HL-60/S4 treated with retinoic acid at 250 ng/mL for 4 days and 3 days (cell line): Measurements from ENCODE around the gene NSFL1C.

Experiments
- in situ Hi-C: fragments of 300-500 bp; cut with MboI; formaldehyde crosslinking; loops from 2 replicates; pipeline ENCODE4 v1.7.0; 2022; ENCODE audit warnings: low sequenced_read_pairs

Gene NSFL1C

DNA sequence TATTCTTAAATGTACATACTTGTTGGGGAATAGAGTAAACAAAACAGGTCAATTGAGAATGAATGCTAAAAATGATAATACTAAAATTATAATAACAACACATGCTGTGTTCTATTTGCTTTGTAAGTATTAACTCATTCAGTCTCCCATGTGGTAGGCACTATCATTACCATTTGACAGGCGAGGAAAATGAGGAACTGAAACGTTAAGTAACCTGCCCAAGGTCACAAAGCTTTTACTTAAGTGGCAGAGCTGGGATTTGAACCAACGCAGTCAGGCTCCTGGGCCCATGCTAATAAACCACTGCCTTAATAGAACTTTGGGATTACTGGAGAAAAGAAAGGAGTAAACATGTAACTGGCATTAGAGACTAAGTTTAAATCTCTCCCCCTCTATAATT lies 3.8 kb downstream of the NSFL1C start:
- in situ Hi-C loops: no loop called here

DNA sequence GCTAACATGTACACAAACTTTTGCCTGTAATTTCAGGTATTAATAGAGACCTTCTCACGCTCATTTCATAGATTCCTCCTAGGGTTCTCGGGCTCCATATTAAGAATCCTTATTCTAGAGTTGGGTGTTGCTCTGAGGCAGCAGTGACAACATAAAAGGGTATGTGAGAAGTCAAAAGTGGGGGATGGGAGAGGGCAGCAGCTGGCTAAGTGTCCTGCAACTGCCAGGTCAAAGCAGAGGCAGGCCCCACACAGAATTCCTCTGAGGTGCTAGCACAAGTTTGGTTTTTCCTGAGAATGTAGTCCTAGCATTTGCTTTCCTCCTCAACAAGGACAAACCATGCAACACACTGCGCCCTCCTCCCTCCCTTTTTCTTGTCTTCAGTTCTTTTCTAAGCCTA lies 4.6 kb downstream of the NSFL1C start:
- in situ Hi-C loops: no loop called here

DNA sequence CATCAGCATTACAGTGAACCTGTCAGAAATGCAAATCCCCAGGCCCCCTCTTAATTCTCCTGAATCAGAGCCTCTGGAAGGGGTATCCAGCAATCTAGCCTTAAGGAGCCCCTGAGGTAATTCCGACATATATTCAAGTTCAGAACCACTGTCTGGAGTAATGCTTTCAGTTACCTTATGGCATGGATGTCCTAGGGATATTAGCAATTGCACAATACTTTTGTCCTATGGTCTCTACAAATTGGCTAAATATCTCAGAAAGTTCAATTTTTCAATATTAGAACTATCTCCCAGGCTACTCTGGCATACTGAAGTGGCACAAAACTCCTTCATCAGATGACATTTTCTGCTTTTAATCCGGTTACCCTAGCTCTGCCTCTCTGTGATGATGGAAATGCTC lies 6.4 kb downstream of the NSFL1C start:
- in situ Hi-C loops: no loop called here

DNA sequence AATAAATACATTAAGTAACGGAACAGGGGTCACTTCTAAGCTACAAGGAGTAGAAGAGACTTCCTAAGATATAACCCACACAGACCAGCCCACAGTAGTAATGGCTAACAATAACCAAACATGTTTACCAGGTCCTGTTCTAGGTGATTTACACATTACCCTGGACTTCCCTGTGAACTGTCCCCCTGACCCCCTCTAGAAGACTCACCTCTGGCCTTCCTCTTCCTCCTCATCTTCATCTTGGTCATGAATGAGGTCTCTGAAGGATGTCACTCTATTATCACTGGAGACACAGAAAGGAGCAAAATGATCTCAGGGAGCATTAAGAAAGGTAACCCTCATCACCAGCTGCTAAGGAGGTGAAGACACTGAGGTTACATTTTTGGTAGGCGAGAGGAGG lies 8.7 kb downstream of the NSFL1C start:
- in situ Hi-C loops: no loop called here

DNA sequence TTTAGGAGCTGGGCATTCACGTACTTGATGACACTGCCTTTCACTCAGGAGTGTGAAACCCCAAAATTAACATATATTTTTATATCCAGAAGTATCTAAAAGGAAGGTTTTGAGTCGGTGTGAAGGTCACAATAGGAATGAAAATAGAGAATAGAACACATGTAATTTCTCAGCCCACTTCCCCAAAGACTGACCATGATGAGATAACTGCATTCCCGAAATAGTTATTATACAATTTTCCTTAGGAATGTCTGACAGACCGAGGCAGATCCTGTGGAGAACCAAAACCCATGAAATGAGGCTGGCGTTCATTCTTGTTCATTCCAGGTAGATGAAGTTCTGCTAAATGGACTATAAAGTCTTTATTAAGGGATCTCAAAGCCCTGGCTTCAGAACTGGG lies 10.3 kb downstream of the NSFL1C start:
- in situ Hi-C loops: no loop called here

DNA sequence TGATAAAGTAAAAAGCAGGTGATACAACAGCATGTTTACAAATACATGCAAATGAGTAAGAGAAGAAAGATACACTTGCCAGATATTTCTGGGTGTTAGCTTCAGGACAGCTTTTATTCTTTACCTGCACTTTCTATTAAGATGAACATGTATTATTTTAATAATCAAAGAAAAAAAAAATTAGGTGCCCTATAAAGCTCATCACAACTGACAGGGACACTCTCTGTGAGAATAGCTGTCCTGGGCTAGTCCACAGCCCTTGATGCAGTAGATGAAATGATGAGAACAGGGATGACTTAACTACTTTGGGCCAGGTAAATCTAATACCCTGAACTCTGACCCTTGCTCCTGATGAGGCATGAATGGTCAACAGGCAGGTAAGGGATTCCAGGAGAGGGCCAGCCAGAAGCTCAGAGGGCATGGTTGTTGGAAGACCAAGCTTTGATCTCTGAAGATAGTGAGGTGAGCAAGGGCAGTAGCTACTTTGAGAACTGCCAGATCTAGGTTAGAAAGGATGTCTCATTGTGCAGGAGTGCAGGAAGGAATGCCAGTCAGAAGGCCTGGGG lies 15.6 kb downstream of the NSFL1C start:
- in situ Hi-C loops: no loop called here

DNA sequence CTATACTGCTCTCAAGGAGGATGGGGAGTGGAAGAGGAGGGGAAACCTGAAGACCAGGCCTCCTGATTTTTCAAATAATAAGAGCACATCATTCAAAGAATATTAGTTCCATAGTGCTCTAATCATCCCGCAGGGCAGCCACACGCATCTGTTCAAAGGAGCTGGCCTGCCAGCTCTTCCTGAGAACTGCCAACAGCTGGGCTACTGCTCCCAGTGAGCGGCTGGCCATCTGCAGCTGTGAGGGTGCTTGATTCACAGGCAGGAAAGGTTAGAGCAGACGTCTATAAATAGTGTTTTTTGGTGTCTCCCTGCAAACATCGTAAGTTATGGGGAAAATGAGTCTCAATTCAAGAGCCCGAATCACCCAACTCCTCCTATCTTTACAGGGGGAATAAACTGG lies 17.3 kb downstream of the NSFL1C start:
- in situ Hi-C loops: no loop called here

DNA sequence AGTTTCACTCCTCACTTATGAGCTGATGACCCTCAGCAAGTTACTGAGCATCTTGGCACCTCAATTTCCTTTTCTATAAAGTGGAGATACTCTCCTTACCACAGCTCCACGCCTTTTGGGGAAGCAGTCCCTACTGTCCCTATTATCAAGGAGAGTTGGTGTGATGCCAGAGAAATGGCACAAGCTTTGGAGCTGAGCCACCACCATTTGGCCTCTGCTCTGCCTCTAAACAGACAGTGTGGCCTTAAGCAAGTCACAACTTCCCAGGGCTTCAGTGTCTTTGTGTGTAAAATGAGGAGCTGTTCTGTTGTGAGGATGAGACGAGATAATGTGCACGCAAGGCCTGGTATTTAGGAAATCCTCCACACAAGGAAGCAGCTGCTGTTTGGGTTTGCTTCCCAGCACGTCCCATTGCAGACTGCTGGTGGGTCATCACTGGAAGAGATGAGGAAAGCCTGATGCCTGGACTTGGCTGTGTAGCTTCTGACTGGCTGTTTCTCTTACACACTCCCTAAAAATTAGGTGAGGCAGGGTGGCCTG lies 18.5 kb downstream of the NSFL1C start:
- in situ Hi-C loops: no loop called here

DNA sequence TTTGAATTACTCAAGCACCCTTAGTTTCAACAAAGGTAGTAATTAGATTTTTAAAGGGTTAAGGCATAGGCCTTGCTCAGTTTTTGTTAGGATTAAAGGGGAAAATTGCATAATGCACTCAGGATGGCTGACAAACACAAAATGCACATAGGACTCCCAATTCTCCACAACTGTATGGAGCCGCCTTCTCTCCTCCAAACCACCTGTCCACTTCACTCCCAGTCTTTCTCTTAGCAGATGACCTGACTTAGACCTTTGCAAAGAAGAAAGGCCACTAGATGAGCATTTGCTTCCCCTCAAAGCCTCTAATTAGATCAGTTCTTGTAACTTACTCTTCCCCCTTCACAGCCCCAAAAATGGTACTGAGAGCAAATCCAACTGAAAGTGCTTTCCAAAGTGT lies 20.1 kb downstream of the NSFL1C start:
- in situ Hi-C loops: no loop called here

DNA sequence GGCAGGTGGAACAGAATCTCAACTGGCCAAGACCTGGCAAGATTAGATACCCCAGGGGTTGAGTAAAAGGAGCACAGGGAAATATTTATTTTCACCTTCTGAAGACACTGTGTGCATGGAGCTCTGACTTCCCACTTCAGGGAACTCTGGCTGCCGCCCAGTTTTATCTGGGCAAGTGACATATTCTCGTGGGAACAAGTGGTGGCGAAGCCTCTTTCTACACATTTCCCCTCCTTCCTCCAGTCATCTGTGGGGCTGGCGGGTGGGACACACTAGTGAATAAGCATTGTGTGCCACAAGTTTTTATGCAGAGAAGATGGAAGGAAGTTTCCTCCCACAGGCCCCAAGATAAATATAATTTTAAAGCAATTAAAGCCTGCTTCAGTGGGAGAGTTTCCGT lies 23.6 kb downstream of the NSFL1C start:
- in situ Hi-C loops: no loop called here

DNA sequence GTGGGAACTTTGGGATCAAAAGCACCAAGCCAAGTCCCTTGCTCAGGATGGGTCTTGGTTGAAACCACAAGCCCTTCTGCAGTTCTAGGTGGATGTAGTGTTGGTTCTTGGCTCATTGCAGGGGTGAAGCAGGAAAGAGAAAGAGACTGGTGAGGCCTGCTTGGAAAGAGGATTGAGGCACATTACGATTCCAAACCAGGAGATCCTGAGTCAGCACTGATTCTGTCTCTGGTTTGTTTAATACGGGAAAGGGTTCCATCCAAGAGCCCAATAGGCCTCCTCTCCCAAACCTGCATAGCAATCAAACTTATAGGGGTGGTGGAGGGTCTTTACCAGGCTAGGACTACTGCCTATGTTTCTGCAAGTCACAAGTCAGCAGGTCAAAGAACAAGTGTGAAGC lies 24.3 kb downstream of the NSFL1C start:
- in situ Hi-C loops: no loop called here

DNA sequence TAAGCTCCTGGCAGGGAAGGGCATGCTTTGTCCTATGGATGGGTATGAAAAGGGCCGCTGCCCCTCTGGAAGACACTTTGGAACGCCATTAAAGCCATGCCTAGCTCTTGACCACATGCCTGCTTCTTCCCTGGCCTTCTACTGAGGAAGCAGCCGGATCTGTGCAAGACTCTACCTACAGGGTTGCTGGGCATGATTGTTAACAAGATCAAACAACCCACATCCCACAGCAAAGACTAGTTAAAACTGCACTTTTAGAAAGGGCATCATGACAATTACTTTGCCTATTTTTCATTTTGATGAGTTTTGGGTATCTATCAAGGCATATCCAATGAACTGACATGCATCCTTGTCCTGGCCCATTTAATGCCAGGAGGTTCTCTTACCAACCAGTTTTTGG lies 25.5 kb downstream of the NSFL1C start:
- in situ Hi-C loops: no loop called here

DNA sequence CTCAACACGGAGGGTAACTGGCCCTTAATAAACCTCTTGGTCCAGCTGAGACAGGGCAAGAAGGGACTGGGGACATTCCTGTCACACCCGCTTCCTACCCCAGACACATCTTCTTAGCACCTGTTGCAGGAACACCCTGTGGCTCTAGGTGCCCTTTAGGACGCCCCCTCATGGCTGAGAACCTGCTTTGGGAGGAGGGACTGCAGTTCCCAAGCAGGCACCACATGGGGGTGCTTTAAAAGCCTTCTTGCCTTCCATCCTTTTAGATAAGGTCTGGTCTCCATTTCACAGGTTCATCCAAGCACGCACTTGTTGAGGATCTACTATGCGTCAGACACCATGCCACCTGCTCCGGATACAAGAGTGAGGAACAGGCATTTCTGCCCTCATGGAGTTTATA lies 26.6 kb downstream of the NSFL1C start:
- in situ Hi-C loops: no loop called here

DNA sequence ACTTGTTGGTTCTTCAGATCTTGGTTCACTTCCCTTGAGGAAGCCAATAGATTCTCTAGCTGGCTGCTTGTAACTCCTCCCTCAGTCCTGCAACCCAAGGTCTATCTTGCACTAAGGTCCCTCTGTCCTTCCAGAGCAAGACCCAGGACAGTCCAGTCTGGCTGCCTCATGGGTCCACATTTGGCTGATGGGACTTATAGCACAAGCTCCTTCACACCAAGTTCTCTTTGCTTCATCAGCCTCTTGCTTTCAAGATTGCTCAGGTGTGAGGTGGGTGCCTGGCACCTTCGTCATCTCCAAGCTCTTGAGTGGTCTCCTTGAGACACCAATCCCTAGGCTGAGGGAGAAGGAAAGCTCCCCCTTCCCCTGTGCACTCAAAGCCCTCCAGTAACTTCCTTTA lies 28.3 kb downstream of the NSFL1C start:
- in situ Hi-C loops: loop anchor here (10.0 kb wide), 1 partner anchor 124 kb away; no protein-coding TSS in a partner anchor

DNA sequence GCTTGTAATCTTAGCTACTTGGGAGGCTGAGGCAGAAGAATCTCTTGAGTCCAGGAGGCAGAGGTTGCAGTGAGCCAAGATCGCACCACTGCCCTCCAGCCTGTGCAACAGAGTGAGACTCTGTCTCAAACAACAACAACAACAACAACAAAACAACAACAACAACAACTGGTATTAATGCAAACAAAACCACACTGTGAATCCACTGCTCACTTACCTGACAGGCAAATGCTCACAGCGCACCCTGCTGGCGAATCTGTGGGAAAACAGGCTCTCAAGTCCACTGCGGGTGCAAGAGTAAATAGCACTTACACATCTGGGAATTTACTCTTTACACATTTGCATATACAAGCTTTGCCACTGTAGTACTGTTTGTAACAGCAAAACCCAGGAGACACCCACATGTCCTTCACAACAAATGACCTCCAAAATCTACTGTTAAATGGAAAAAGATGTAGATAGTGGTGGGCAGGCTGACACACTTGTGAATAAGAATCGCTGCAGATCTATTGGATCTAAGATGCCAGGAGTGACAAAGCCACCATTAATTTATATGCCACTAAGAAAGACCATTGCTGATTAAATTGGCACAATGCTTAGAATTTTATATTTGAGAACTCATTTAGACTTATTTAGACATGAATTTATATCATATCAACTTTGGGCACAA lies 29.3 kb downstream of the NSFL1C start:
- in situ Hi-C loops: loop anchor here (10.0 kb wide), 1 partner anchor 123 kb away; no protein-coding TSS in a partner anchor

DNA sequence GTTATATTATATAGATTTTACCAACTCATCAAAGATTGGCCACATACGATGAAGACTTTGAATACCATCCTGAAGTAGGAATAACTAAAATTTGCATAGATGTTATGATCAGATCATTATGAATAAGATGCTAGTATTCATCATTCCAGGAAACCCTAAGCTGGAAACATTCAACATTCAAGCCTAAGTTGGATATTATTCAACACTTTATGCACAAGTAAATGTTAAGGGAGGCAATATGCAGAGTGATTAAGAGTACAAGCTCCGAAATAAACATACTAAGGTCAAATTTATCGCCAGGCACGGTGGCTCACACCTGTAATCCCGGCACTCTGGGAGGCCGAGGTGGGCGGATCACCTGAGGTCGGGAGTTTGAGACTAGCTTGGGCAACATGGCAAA lies 30.4 kb downstream of the NSFL1C start:
- in situ Hi-C loops: loop anchor here (10.0 kb wide), 1 partner anchor 121 kb away; no protein-coding TSS in a partner anchor

DNA sequence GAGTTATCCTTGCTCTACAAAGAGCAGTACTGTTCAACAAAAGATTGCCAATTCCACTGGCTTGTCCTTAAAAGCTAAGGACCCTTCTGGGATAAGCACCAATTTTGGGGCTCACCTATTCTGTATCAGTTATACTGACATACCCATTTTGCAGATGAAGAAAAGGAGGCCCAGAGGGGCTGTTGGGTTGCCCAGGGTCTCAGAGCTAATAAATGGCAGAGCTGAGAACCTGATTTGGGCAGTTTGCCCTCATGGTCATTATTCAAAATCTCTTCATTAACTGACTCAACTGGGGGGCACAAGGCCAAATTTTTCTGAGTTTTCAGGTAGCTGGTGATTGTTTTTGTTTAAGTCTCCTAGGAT lies 31.3 kb downstream of the NSFL1C start:
- in situ Hi-C loops: loop anchor here (10.0 kb wide), 1 partner anchor 121 kb away; no protein-coding TSS in a partner anchor

DNA sequence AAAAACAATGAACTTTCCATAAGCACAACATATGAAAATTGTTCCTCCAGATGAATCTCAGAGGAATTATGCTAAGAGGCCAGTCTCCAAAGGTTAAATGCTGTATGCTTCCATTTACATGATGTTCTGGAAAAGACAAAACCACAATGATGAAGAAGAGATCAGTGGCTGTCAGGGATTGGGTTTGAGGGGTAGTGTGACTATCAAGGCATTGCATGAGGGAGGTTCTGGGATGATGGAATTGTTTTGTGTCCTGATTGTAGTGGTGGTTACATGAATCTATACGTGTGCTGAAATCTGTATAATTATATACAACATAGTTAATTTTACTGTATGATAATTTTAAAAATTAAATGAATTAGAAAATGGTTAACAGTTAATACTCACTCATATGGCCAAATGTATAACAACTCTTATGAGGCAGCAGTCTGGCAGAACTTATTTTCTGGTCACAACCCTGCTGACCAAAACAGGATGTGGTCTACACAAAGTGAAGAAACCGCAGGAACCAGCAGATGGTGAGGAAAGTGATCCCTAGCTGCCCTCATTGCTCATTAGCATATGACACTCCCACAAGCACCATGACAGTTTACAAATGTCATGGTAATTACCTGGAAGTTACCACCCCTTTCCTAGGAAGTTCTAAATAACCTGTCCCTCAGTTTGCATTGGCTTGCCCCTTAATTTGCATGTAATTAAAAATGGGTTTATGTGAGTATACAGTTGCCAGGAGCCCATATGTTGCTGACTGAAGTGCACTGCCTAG lies 31.9 kb downstream of the NSFL1C start:
- in situ Hi-C loops: loop anchor here (10.0 kb wide), 1 partner anchor 120 kb away; no protein-coding TSS in a partner anchor

DNA sequence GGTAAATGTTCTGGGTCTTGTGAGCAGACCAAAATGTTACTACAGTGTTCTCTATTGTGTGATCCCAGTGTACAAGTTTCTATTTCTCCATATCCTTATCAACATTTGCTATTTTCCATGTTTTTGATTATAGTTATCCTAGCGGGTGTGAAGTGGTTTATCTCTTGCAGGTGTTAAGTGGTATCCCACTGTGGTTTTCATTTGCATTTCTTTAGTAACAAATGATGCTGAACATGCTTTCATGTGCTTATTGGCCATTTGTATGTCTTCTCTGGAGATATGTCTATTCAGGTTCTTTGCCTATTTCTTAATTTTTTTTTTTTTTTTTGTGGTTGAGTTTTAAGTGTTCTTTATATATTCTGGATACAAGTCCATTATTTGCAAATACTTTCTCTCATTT lies 35.5 kb downstream of the NSFL1C start:
- in situ Hi-C loops: loop anchor here (10.0 kb wide), 1 partner anchor 116 kb away; no protein-coding TSS in a partner anchor

DNA sequence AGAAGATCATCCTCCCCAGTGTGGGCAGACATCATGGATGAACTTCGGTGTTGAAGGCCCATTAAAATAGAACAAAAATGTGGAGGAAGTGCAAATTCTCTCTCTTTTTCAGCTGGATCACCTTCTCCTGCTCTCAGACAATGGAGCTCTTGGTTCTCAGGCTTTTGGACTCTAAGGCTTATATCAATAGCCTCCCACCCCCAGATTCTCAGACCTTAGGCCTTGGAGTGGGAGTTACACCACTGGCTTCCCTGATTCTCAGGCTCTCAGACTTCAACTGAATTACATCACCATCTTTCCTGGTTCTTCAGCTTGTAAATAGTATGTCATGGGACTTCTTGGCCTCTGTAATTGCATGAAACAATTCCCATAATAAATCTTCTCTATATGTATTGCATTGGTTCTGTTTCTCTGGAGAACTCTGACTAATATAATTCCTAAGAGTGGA lies 36.6 kb downstream of the NSFL1C start:
- in situ Hi-C loops: loop anchor here (10.0 kb wide), 1 partner anchor 115 kb away; no protein-coding TSS in a partner anchor

DNA sequence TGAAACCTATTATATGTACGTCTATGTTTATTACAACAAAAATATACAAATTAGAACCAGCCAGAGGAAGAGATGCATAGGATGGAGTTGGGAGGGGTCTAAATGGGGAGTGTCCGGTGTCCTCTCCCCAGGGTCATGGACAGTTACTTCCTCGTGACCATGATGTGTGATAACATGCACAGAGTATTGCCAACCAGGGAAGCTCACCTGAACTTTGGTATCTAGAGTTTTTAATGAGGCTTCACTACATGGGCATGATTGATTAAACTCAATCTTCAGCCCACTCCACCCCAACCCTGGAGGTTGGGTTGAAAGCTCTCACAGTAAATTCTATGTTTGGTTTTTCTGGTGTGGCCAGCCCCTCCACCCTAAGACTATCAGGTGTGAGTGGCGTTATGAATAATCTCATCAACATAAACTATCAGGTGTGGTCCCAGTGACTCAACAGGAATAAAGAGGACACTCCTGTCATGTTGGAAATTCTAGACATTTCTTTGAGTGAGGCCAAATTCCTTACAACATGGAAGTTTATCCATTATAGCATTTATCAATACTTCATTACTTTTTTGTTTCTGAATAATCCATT lies 37.4 kb downstream of the NSFL1C start:
- in situ Hi-C loops: no loop called here
